Transverse colon (tissue), 4 donors: Measurements from ENCODE around the gene STRIT1.

ENCODE experiments used
- CTCF ChIP-seq, 5 experiments: fragments of 200-600 bp in 3 of 5; fragments of 450-650 bp in 2 of 5; sonication (generic) in 3 of 5; IDR thresholded peaks; 1 replicate in 2 of 5; 2 replicates in 3 of 5; pipeline ENCODE4 v1.5.1; 2016 to 2017; ENCODE audit warnings: antibody characterized with exemption in 5 of 5, inconsistent platforms in 3 of 5, mild to moderate bottlenecking in 2 of 5, moderate library complexity in 1 of 5
- EP300 ChIP-seq: sonication (generic); formaldehyde crosslinking; IDR thresholded peaks from one replicate; pipeline ENCODE4 v1.6.1; 2017; ENCODE audit warnings: antibody characterized with exemption, low read depth
- POLR2A ChIP-seq: fragments of 450-650 bp; IDR thresholded peaks from one replicate; pipeline ENCODE4 v1.6.1; 2016; ENCODE audit warnings: antibody characterized with exemption, mild to moderate bottlenecking, moderate library complexity
- POLR2AphosphoS5 ChIP-seq, 3 donors: sonication (generic); formaldehyde crosslinking; IDR thresholded peaks; one replicate each; pipeline ENCODE4 v1.6.1; 2016; ENCODE audit warnings: antibody characterized with exemption in 3 of 3

- TF ChIP-seq CTCF (IDR thresholded peaks at IDR 0.05): no peak
- no peak for TF ChIP-seq POLR2A
- no peak for TF ChIP-seq EP300
- TF ChIP-seq POLR2AphosphoS5 (IDR thresholded peaks at IDR 0.05): no peak
Measured at GRCh38 chr3:155327430-155327829, 33.9 kb upstream of the STRIT1 start.
